ENCODE results near the gene TTPAL.

GRCh38 chr20:44426879-44427790 lies 48.5 kb upstream of the TTPAL start:
- TF ChIP-seq CTCF (IDR thresholded peaks at IDR 0.05; ENCODE audit: insufficient read depth, low read length, poor library complexity, severe bottlenecking) (no peak), EZH2phosphoT487 (conservative IDR thresholded peaks at IDR 0.05; ENCODE audit: low read length) (no peak)

Data from SU-DHL-6 (cell line).